HL-60/S4 (cell line): ENCODE data around the gene SGSM1.
"Not testable (repeated sequence)": the region's sequence is repeated elsewhere in the genome, so short reads cannot be mapped to it uniquely, and the experiment has no call there.

ENCODE experiments used
- in situ Hi-C: fragments of 300-500 bp; cut with MboI; formaldehyde crosslinking; loops from 2 replicates; pipeline ENCODE4 v1.14.3; 2022; ENCODE audit warnings: low sequenced_read_pairs

The SGSM1 gene

GRCh38 chr22:24883432-24883831, 77.4 kb downstream of the SGSM1 start:
- in situ Hi-C loops = loop anchor here (25.0 kb wide), 1 partner anchor 671 kb away; no protein-coding TSS in a partner anchor

- in situ Hi-C loops = loop anchor here (25.0 kb wide), 1 partner anchor 675 kb away; no protein-coding TSS in a partner anchor
Measured at GRCh38 chr22:24887260-24887659, 81.2 kb downstream of the SGSM1 start.

GRCh38 chr22:24893341-24894070, 87.5 kb downstream of the SGSM1 start:
- in situ Hi-C loops = loop anchor here (25.0 kb wide), 1 partner anchor 681 kb away; no protein-coding TSS in a partner anchor

GRCh38 chr22:24894220-24894975, 88.4 kb downstream of the SGSM1 start:
- in situ Hi-C loops = loop anchor here (25.0 kb wide), 1 partner anchor 682 kb away; no protein-coding TSS in a partner anchor

- in situ Hi-C loops = loop anchor here (25.0 kb wide), 1 partner anchor 683 kb away; no protein-coding TSS in a partner anchor
Measured at GRCh38 chr22:24894998-24895397, 89.0 kb downstream of the SGSM1 start.

GRCh38 chr22:24901448-24901847, 95.4 kb downstream of the SGSM1 start:
- in situ Hi-C loops = no loop called here

- in situ Hi-C loops = no loop called here
Measured at GRCh38 chr22:24905909-24906308, 99.9 kb downstream of the SGSM1 start.

GRCh38 chr22:24907101-24907500, 101.1 kb downstream of the SGSM1 start:
- in situ Hi-C loops = not testable (repeated sequence)

- in situ Hi-C loops = no loop called here
Measured at GRCh38 chr22:24920029-24920428, 114.0 kb downstream of the SGSM1 start.

GRCh38 chr22:24925586-24926427, 119.8 kb downstream of the SGSM1 start:
- in situ Hi-C loops = no loop called here

GRCh38 chr22:24926428-24926725, 120.4 kb downstream of the SGSM1 start:
- in situ Hi-C loops = no loop called here

GRCh38 chr22:24926849-24927579, 121.0 kb downstream of the SGSM1 start:
- in situ Hi-C loops = no loop called here

GRCh38 chr22:24928322-24928721, 122.3 kb downstream of the SGSM1 start:
- in situ Hi-C loops = no loop called here

GRCh38 chr22:24930678-24931077, 124.7 kb downstream of the SGSM1 start:
- in situ Hi-C loops = no loop called here

- in situ Hi-C loops = no loop called here
Measured at GRCh38 chr22:24935771-24936483, 129.9 kb downstream of the SGSM1 start.

- in situ Hi-C loops = no loop called here
Measured at GRCh38 chr22:24937114-24937513, 131.1 kb downstream of the SGSM1 start.

- in situ Hi-C loops = no loop called here
Measured at GRCh38 chr22:24938741-24939341, 132.8 kb downstream of the SGSM1 start.

- in situ Hi-C loops = loop anchor here (10.0 kb wide), 1 partner anchor 102 kb away; no protein-coding TSS in a partner anchor
Measured at GRCh38 chr22:24942301-24942700, 136.3 kb downstream of the SGSM1 start.

GRCh38 chr22:24944217-24944937, 138.4 kb downstream of the SGSM1 start:
- in situ Hi-C loops = loop anchor here (10.0 kb wide), 1 partner anchor 100 kb away; no protein-coding TSS in a partner anchor
